Stimulated activated naive CD8-positive, alpha-beta T cell treated with anti-CD3 and anti-CD28 coated beads, Interleukin-15, amount 100 ng/mL, for 72 hours (primary cell): ENCODE measurements around the gene MUL1.

Experiments used
- ATAC-seq: fragments of 150-1000 bp; cut with Tn5 transposase; 2 replicates; pipeline ENCODE4 v1.10.0; 2021; ENCODE audit warnings: mild to moderate bottlenecking, moderate library complexity
- DNase-seq, 2 donors: peaks; one replicate each; pipeline ENCODE4 v3.0.0; 2021 to 2022
- H3K27ac Mint-ChIP-seq, 2 donors: one replicate each; pipeline ENCODE4 v1.8.0; 2022; ENCODE audit warnings: mild to moderate bottlenecking in 2 of 2, mixed read lengths in 2 of 2, moderate library complexity in 2 of 2
- H3K27me3 Mint-ChIP-seq: one replicate; pipeline ENCODE4 v1.8.0; 2022; ENCODE audit warnings: mixed read lengths
- H3K4me1 Mint-ChIP-seq: one replicate; pipeline ENCODE4 v1.8.0; 2022; ENCODE audit warnings: mild to moderate bottlenecking, mixed read lengths
- H3K4me3 Mint-ChIP-seq, 2 donors: one replicate each; pipeline ENCODE4 v1.8.0; 2022; ENCODE audit warnings: mild to moderate bottlenecking in 2 of 2, mixed read lengths in 2 of 2, moderate library complexity in 1 of 2
- H3K9me3 Mint-ChIP-seq, 2 donors: one replicate each; pipeline ENCODE4 v1.8.0; 2022; ENCODE audit warnings: mixed read lengths in 2 of 2

MUL1 gene

DNA sequence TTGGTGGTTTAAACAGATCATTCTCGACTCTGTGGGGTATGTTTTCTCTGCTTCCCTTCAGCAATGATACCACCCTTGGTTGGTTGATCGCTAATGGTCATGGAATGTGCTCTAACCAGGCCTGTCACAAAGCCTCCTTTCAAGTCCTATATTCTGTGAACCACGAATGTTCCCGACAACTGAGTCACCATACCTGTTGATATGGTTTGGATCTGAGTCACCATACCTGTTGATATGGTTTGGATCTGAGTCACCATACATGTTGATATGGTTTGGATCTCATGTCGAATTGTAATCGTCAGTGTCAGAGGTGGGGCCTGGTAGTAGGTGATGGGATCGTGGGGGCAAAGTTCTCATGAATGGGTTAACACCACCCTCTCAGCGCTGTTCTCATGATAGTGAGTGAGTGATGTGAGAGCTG lies 11.7 kb downstream of the MUL1 start:
- ATAC-seq = peak; percentile 81
- H3K27ac Mint-ChIP-seq = peak overlapping the region in 1 of 2 donors; percentile 50
- DNase-seq = peak; percentile 29 to 51
- no peaks in the 10 kb centered on the region for H3K4me1 Mint-ChIP-seq
- no peaks in the 10 kb centered on the region for H3K9me3 Mint-ChIP-seq
- no peaks in the 10 kb centered on the region for H3K27me3 Mint-ChIP-seq
- H3K4me3 Mint-ChIP-seq = no peak overlapping the region

DNA sequence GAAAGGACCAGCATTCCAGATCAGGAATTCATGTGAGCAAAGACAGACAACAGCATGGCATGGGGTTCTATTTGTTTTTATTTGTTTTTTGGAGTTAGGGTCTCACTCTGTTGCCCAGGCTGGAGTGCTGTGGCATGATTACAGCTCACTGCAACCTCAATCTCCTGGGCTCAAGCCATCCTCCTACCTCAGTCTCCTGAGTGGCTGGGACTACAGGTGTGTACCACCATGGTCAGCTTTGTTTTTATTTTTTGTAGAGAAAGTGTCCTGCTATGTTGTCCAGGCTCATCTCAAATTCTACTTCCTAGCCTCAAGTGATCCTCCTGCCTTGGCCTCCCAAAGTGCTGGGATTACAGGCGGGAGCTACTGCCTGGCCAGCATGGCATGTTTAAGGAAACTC lies 12.3 kb downstream of the MUL1 start:
- H3K27ac Mint-ChIP-seq = no peak overlapping the region
- no peak overlapping the region for H3K4me3 Mint-ChIP-seq
- no peak for ATAC-seq
- H3K4me1 Mint-ChIP-seq = no peaks in the 10 kb centered on the region
- no peak for DNase-seq
- H3K27me3 Mint-ChIP-seq = no peaks in the 10 kb centered on the region
- H3K9me3 Mint-ChIP-seq = no peaks in the 10 kb centered on the region

DNA sequence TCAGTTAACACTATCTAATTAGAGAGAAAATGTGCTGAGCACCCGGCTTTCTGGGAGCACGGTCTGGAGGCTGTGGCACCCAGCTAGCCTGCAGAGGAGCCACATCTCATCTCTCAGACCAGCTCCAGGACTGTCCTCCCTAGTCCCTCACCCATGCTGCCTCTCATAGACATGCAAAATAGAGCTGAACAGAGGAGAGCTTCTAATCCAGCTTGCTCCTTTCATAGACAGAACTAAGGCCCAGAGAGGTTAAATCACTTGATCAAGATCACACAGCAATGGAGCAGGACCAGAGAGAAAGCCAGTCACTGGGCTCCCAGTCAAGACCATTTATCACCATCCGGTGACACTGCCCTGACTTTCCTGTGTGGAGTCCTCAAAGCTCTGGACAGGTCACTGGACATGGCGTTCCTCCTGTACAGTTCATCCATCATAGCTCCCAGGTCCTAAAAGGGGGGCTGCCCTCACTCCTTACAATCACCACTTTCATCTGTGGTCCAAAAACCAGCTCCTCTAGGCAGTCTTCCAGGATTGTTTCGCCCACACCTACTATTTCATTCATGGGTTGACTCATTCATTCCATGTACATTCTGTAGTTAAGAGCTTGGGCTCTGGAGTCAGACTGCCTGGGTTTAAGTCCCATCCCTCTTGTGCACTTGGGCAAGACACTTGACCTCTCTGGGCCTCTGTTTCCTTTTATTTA lies 13.2 kb downstream of the MUL1 start:
- Mint-ChIP-seq H3K4me3 (no peak overlapping the region), H3K27ac (no peak overlapping the region), H3K27me3 (peaks cover 2% of the 10 kb centered on the region), H3K4me1 (no peaks in the 10 kb centered on the region), H3K9me3 (no peaks in the 10 kb centered on the region)
- ATAC-seq (no peak), DNase-seq (no peak)

DNA sequence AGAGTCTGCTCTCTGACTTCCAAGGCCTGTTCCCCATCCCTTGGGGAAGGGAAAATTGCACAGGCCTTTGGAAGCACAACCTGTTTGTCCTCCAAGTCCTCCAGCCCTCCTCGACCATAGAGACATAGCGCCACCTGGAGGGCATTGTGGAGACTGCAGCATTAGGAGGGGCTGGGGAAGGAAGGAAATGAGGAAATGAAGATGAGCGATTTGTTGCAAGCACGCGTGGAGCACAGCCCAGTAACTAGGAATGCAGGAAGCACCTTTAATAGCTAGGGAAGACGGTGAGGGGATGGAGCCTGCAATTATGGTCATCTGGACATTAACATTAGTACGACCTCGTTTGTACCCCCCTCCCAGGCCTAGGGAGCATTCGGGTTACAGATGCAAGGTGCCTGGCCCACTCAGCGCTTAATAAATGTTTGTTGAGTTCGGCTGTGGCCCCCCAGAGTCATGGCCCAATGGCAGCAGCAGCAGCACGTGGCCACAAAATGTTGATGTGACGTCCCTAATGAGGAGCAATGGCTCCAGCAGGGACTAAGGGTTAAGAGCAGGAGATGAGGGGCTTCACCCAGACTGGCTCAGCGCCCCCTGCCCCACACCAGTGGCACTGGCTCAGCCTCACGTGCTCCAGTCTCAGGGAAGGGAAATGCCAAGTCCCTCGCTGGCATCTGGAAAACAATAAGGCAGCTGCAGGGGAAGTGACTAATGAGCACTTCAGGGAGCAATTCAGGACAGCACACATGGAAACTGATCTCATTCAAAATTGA lies 13.9 kb downstream of the MUL1 start:
- H3K27ac Mint-ChIP-seq = no peak overlapping the region
- no peak overlapping the region for H3K4me3 Mint-ChIP-seq
- ATAC-seq (peak; percentile 56), DNase-seq (peak; percentile 79 to 80)
- H3K4me1 Mint-ChIP-seq = no peaks in the 10 kb centered on the region
- H3K9me3 Mint-ChIP-seq = no peaks in the 10 kb centered on the region
- H3K27me3 Mint-ChIP-seq = peaks cover 9% of the 10 kb centered on the region

DNA sequence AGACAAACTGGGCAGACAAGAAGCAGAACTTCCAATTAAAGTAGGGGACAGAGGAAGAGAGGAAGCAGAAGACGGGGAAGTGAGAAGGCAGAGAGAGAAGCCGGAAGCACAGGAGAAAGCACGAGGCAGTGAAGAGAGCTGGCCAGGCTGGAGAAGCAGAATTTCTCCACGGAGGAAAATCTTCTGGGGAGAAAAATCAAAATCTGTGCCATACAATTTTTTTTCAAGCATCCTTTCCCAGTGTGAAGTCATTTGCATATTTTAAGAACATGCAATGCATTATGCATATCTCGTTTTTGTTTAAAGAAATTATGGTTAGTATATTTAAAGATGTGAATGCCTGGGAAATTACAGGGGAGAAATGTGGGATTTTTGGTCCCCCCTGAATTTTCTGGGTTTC lies 14.6 kb downstream of the MUL1 start:
- Mint-ChIP-seq H3K4me1 (no peaks in the 10 kb centered on the region), H3K27ac (no peak overlapping the region), H3K9me3 (no peaks in the 10 kb centered on the region), H3K27me3 (peaks cover 16% of the 10 kb centered on the region), H3K4me3 (no peak overlapping the region)
- ATAC-seq (no peak), DNase-seq (no peak)

DNA sequence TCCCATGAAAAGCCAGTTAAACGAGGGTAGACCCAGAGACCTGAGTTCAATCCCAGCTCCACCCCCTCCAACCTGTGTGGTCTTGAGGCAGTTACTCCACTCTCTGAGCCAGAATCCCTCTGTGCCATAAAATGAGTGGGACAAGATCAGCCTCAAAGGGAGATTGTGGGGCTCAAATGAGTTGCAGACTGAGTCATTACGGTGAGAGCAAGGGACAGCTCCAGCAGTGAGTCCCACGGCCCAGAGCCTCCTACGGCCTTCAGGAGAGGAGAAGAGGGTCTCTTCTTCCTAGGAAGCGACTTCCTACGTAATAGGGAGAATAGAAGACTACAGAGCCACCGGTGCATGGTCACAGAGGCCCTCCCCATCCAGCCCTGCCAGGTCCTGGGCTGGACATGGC lies 15.2 kb downstream of the MUL1 start:
- H3K4me3 Mint-ChIP-seq = no peak overlapping the region
- H3K9me3 Mint-ChIP-seq = no peaks in the 10 kb centered on the region
- H3K27me3 Mint-ChIP-seq = peaks cover 22% of the 10 kb centered on the region
- DNase-seq (no peak), ATAC-seq (no peak)
- H3K27ac Mint-ChIP-seq = peak overlapping the region in 1 of 2 donors; percentile 2
- no peaks in the 10 kb centered on the region for H3K4me1 Mint-ChIP-seq

DNA sequence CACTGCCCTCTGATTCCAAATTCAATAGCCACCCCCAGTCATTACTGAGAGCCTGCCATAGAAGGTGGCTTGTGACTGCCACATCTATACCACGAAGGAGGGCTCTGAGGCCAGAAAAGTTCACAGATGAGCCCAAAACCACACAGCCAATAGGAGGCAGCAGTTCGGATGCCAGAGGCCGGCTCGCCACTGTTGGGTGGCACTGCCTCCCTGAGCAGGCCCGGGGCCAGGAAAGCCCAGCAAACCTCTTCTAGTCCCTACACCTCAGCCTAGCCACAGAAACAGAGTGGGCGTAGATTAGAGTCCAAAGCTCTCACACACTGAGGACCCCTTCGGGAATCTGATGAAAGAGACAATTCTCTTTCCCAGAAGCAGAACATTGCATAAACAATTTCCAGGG lies 16.1 kb downstream of the MUL1 start:
- H3K9me3 Mint-ChIP-seq = no peaks in the 10 kb centered on the region
- no peak for ATAC-seq

DNA sequence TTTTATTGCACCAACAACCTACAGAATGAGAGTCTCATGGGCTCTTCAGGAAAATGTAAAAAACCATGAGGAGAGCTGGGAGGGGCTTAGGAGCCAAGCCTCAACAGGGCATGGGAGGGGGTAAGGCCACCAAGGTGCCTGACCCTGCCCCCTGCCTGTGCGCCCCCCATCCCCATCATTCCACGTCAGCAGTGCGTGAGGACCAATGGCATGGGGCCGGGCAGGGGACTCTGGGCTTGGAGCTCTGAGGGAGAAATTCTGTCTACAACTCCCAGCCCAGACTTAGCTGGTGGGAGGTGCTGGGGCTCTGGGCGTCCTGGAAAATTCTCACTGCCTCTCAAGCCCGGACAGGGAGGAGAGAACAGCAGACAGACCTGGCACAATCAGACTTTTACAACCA lies 16.8 kb downstream of the MUL1 start:
- DNase-seq (no peak), ATAC-seq (no peak)
- Mint-ChIP-seq H3K9me3 (no peaks in the 10 kb centered on the region), H3K27me3 (peaks cover 36% of the 10 kb centered on the region), H3K4me1 (peaks cover 6% of the 10 kb centered on the region), H3K4me3 (no peak overlapping the region), H3K27ac (no peak overlapping the region)

More for the DNA sequence above, 16.1 kb downstream of the MUL1 start:
- no peak for DNase-seq
- peaks cover 31% of the 10 kb centered on the region for H3K27me3 Mint-ChIP-seq
- no peak overlapping the region for H3K27ac Mint-ChIP-seq
- no peak overlapping the region for H3K4me3 Mint-ChIP-seq
- peaks cover 5% of the 10 kb centered on the region for H3K4me1 Mint-ChIP-seq

DNA sequence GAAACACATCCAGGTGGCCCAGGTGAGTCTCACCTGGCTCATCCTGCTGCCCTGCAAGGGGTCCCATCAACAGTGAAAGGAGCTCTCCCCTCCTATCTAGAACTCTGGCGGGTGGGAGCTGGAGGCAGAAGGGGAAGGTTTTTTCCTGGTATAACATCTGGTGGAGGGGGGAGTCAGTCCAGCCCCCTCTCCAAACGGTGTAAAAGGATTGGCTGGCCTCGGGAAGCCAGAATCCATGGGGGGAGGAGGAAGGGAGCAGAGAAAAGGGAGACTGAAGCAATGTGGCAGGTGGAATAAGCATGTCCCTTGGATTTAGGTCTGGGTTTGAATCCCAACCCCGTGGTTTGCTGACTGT lies 20.7 kb downstream of the MUL1 start:
- peak overlapping the region; percentile 32 to 78 for H3K4me3 Mint-ChIP-seq
- ATAC-seq = no peak
- H3K9me3 Mint-ChIP-seq = no peaks in the 10 kb centered on the region
- no peak for DNase-seq
- peaks cover 28% of the 10 kb centered on the region for H3K4me1 Mint-ChIP-seq
- peaks cover 73% of the 10 kb centered on the region for H3K27me3 Mint-ChIP-seq
- H3K27ac Mint-ChIP-seq = no peak overlapping the region

DNA sequence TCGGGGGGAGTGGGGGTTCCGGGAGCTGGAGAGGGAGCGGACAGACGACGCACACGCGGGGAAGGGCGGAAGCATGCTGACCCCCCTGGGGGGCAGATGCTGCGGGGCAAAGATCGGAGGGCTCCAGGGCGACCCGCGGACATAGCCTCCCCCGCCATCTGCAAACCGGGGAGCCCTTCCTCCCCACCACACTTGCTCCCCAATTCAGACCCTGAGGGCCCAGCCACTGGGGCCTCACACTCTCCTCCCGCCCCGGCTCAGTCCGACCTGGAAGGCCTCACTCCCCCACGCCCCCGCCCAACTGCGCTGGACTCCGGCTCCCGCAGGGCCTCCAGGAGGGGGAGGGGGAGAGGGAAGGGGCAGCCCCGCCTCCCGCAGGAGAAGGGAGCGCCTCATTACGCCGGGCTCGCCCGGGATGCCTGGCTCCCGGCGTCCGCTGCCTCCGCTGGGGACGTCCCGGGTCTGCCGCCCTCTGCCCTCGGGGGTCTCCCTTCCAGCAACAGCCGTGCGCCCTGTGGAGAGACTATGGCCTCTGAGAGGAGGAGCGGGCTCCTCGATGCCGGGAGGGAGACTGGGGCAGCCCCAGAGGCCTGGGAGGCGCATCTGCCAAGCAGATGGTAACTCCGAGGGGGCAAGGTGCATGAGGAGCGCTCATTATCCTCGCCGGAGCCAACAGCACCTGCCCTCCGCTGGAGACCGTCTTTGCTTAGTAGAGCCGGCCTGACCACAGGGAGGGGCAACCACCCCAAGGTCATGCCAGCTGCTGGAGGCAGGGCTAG lies 21.3 kb downstream of the MUL1 start:
- no peaks in the 10 kb centered on the region for H3K9me3 Mint-ChIP-seq

DNA sequence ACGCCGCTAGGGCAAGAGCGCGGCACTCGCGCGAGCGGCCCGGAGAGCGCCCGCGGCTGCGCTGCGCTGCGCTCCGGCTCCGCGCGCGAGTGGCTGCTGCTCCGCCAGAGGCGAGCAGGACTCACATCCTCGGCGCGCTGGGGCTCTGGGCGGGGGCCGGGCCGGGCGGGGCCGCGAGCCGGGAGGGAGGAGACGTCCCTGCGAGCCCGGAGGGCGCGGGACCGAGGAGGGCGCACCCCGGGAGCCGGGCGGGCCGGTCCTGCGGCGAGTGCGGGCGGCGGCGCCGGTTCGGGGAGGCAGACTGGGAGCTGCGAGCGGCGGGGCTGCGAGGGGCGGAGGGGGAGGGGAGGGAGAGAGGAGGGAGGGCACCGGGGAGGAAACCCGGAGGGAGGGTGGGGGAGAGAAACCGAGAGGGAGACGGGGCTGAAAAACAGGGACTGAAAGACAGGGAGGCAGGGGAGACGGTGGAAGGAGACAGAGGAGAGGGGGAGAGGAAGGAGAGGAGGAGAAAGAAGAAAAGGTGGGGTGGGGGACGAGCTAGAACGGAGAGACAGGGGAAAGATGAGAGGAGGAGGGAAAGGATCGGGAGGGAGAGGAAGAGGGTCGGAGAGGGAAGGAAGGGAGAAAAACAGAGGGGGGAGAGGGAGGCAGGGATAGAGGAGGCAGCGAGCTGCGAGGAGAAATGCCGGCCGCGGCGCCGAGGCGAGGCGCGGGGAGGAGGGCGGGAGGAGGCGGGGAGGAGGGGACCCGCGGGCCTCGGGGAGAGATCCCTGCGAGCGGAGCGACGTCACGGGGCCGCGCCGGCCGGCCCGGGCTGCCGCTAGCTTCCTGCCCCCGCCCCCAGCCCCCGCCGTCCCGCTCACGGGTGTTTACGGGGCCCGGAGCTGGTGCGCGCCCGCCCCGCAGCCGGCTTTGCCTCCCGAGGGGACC lies 22.2 kb downstream of the MUL1 start, which contains the start of gene CAMK2N1:
Gene CAMK2N1 (minus strand): TSS at position 684 of the 930 bp plus-strand sequence. CDS start 831 bp downstream, outside the sequence.
- Mint-ChIP-seq H3K9me3 (no peaks in the 10 kb centered on the region), H3K4me3 (peak within 1 kb of the TSS; percentile 92 to 93), H3K4me1 (peaks cover 34% of the 10 kb centered on the region), H3K27me3 (peaks cover 87% of the 10 kb centered on the region), H3K27ac (peak within 1 kb of the TSS; percentile 80 to 83)
- DNase-seq (peak; percentile 41 to 43), ATAC-seq (peak; percentile 72)

More for the DNA sequence above, 21.3 kb downstream of the MUL1 start:
- ATAC-seq (peak; percentile 39), DNase-seq (no peak)
- peaks cover 30% of the 10 kb centered on the region for H3K4me1 Mint-ChIP-seq
- no peak overlapping the region for H3K27ac Mint-ChIP-seq
- H3K27me3 Mint-ChIP-seq = peaks cover 78% of the 10 kb centered on the region
- H3K4me3 Mint-ChIP-seq = peak overlapping the region; percentile 50 to 78

DNA sequence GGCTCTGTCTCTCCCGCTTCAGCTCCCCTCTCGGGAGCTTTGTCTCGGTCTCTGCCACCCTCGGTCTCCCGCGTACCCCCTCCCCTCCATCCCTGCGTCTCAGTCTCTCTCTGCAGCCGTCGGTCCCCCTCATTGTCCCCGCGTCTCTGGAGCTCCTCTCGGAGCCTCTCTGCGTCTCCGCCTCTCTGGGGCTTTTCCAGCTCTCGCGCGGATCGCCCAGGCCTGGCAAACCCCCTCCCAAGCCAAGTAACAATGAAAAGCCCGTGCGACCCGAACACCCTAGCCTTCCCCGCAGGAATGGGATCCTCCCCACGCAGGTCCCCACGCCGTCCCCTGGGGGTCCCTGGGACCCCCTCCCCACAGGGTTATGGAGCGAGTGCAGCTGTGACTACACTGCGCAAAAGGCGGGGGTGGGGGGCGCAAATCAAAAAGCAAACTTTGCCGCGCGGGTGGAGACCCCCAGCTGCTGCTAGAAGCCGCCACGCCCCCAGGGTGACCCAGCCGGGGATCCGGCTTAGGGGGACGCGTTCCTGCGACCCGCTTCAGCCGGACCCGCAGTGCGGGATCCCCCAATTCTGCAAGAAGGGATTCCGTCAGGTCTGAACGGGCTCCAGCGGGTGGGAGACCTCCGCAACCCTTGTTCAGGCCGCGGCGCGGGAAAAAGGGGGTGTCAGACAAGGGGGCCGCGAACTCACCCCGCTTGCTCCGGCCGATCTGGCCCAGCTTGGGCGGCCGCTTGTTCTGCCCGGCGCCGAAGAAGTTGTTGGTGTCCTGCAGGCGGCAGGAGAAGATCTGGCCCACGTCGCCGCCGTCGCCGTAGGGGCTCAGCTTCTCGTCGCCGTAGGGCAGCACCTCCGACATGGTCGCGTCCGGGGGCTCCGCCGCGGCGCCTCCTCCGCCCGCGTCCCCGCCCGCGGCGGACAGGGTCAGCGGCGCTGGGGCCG lies 23.2 kb downstream of the MUL1 start:
- no peak overlapping the region for H3K27ac Mint-ChIP-seq

DNA sequence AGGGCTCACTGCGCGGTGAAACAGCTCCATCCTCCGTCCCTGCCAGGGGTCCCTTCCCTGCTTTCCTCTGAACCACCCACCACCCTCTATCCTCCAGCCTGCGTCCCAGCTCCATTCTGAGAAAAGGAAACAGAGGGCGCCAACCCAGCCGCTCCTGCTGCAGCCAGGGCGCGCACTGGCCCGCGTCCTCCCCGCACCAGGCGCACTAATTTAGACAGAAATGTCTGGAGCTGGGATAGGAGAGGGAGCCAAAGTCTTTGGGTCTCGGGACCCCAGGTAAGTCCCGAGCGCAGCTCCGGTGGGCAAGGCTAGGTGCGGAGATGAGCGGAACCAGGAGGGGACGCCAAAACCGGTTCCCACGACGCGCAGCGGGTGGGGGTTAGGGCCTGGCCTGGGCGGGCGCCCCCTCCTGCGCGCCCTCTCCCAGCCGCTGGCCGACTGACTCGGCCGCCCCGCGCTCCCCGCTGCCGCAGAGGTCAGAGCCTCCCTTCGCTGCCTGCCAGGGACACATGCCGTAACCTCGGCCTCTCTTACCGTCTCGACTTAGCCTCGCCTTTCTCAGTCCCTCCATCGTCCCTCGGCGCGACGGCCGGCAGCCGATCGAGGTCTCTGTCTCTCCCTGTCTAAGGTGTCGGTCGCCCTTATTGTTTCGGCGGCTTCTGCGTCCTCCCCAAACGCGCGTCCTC lies 24.0 kb downstream of the MUL1 start:
- Mint-ChIP-seq H3K27me3 (peaks cover 96% of the 10 kb centered on the region), H3K4me3 (peak overlapping the region; percentile 63 to 81), H3K27ac (no peak overlapping the region), H3K4me1 (peaks cover 34% of the 10 kb centered on the region), H3K9me3 (no peaks in the 10 kb centered on the region)
- DNase-seq (no peak), ATAC-seq (no peak)

More for the DNA sequence above, 23.2 kb downstream of the MUL1 start:
- peak; percentile 3 for ATAC-seq
- H3K27me3 Mint-ChIP-seq = peaks cover 96% of the 10 kb centered on the region
- H3K9me3 Mint-ChIP-seq = no peaks in the 10 kb centered on the region
- H3K4me3 Mint-ChIP-seq = peak overlapping the region; percentile 63 to 81
- DNase-seq = no peak
- H3K4me1 Mint-ChIP-seq = peaks cover 34% of the 10 kb centered on the region
